Measurements from ENCODE around the gene PDZRN4.
"Not testable (repeated sequence)": the region's sequence is repeated elsewhere in the genome, so short reads cannot be mapped to it uniquely, and the experiment has no call there.

Gene PDZRN4

DNA sequence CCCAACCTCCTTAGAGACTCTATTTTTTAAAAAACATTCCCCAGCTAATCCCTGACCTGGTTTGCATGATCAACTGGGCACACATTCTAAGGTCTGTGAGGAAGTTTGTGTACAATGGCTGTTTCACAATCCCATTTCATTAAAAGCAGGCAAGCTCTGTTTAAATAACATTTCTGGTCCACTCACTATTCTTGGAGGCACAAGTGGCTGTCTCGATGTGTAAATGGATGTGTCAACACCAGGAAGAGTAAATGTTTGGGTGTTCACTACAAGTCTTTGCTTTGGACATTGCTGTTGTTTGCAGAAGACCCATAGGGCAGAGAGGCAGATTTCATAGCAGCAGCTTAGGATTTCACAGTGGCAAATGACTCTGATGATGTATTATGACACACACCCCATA lies 98.3 kb downstream of the PDZRN4 start:
- FAIRE-seq (no peak), DNase-seq (ENCODE audit: insufficient read length, low spot score) (no peak)
- no peak for TF ChIP-seq POLR2A (IDR thresholded peaks at IDR 0.05; ENCODE audit: low read depth, low read length)

DNA sequence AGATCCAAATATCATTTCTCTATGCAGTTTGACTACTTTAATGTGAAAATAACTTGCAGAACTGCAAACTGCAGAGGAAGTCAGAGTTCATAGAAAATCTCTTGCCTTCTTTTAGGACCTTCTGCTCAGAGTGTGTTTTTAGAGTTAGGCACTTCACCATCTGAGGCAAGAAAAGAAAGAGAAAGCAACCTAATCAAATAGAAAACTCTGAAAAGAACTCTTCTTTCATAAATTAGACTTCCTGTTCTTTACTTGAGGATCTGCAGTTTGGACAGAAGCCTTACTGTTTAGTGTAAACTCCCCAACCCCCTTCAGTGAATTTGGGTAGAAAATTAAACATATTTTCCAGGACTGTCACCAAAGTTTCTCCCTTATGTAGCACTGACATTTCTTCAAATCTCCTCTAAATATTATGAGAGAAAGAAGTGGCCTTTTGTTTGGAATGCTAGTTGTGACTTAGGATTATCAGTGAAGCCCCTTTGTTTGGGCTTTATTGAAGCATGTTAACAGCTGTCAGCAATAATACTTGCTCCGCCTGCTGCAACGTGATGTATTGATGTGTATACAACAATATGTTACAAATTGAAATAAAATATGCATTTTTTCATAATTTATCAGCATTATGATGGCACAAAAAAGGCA lies 99.5 kb downstream of the PDZRN4 start:
- no peak for TF ChIP-seq POLR2A (IDR thresholded peaks at IDR 0.05; ENCODE audit: low read depth, low read length)
- FAIRE-seq (no peak), DNase-seq (ENCODE audit: insufficient read length, low spot score) (no peak)

DNA sequence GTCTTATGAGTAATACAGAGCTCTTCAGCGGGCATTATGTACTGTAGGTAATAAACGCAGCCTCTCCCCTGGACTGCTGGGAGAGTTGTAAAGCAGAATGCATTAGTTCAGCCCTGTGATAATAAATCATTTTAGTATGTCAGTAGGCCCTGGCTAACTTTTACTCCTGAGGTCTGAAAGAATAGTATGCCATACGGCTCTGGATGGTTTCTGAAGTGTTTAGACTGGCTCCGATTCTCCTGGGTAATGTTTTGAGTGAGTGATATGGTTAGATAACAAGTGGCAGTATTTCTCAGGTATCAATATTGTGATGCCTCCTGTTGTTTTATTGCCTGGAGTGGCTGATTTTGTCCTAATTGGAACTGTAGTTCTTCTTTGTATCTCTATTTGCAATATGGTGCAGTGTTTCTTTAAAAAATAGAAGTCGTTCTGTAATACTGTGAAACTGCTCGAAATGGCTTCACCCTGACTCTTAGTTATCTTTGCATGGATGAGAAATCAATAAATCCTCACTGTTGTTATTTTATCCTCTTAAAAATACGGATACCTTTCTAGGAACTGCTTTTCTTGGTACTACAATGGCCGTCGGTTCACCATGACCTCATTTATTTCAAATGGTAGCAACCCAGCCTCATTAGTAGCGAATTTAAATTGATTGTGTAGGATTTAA lies 100.2 kb downstream of the PDZRN4 start:
- TF ChIP-seq POLR2A (IDR thresholded peaks at IDR 0.05; ENCODE audit: low read depth, low read length): no peak
- FAIRE-seq: no peak
- no peak for DNase-seq (ENCODE audit: insufficient read length, low spot score)

GRCh38 chr12:41289501-41289900 lies 101.4 kb downstream of the PDZRN4 start:
- DNase-seq (ENCODE audit: insufficient read length, low spot score) (no peak), FAIRE-seq (no peak)
- TF ChIP-seq POLR2A (IDR thresholded peaks at IDR 0.05; ENCODE audit: low read depth, low read length): no peak

DNA sequence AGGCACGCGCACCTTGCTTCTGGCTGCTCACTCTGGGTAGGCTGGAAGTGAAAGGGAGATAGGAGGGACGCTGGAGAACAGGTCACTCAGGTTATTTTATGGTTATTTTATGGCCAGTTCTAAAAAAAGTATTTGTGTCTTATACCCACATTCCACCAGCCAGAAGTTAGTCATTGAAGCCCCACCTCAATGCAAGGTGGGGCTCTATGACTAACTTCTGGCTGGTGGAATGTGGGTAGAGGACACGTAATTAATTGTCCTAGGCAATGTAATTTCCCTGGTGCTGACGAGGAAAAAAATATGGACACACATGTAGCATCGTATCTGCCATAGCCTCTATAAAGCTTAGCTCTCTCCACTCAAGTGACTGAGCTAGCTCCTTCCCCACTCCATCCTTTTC lies 104.9 kb downstream of the PDZRN4 start:
- no peak for DNase-seq (ENCODE audit: insufficient read length, low spot score)
- no peak for FAIRE-seq

DNA sequence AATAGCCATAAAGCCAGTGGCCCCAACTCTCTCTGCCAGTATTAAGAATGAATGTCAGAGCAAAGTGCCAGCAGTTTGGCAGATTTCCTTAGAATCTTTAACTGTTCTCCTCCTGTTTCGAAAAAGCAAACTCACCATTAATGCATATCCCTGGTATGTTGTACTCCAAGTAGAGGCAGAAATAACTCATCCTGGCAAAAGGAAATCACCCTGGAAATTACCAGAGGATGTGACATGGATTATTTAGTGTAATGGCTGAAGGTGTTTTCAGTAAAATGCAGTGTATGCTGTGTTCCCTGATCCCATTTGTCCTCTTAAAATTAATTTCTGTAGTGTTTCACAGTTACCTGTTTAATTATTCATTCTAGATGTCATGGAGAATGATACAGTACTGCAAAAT lies 105.3 kb downstream of the PDZRN4 start:
- TF ChIP-seq POLR2A (IDR thresholded peaks at IDR 0.05; ENCODE audit: low read depth, low read length): no peak
- DNase-seq (ENCODE audit: insufficient read length, low spot score) (no peak), FAIRE-seq (no peak)

More for the DNA sequence above, 104.9 kb downstream of the PDZRN4 start:
- TF ChIP-seq POLR2A (IDR thresholded peaks at IDR 0.05; ENCODE audit: low read depth, low read length): no peak

GRCh38 chr12:41302979-41303403 lies 114.9 kb downstream of the PDZRN4 start:
- TF ChIP-seq POLR2A (IDR thresholded peaks at IDR 0.05; ENCODE audit: low read depth, low read length): no peak
- FAIRE-seq (no peak), DNase-seq (ENCODE audit: insufficient read length, low spot score) (no peak)

GRCh38 chr12:41304526-41304925 lies 116.4 kb downstream of the PDZRN4 start:
- FAIRE-seq: no peak
- TF ChIP-seq POLR2A (IDR thresholded peaks at IDR 0.05; ENCODE audit: low read depth, low read length): no peak
- DNase-seq (ENCODE audit: insufficient read length, low spot score): no peak

DNA sequence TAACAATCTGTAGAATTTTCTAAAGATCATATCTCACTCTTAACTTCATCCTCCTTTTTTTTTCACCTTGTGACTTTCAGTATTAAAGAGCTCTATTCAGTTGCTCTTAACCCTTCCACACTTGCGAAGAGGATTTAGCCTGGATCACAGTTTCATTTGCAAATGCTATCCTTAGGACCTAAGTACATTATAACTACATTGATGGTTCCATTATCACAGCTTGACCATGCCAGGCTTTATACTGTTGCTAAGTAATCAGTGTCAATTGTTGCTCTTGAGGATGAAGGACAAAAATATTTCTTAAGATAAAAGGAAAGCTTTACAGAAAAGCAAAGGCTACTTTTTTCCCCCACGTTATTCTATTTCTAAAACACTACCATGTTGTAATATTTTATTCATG lies 122.2 kb downstream of the PDZRN4 start:
- DNase-seq (ENCODE audit: insufficient read length, low spot score): no peak
- no peak for TF ChIP-seq POLR2A (IDR thresholded peaks at IDR 0.05; ENCODE audit: low read depth, low read length)
- FAIRE-seq: no peak

DNA sequence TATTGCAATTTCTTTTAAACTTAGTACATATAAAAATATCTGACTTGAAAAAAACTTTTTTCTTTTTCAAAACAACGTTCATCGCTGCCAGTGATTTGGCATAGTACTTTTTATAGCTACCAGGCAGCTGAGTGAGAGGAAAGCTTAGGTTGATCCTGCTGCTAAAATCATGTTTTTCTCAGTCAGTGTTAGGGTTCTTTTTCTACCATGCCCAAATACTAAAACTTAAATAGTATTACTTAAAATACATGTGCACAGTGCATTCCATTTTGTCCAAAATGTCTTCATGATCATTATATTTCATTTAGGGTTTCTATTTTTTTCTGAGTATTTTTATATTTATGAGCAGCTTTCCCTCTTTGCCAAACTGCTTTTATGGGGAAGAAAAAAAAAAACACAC lies 123.8 kb downstream of the PDZRN4 start:
- FAIRE-seq (no peak), DNase-seq (ENCODE audit: insufficient read length, low spot score) (no peak)
- no peak for TF ChIP-seq POLR2A (IDR thresholded peaks at IDR 0.05; ENCODE audit: low read depth, low read length)

- not testable (repeated sequence) for DNase-seq (ENCODE audit: insufficient read length, low spot score); FAIRE-seq
Measured at GRCh38 chr12:41312451-41312850, 124.3 kb downstream of the PDZRN4 start.

DNA sequence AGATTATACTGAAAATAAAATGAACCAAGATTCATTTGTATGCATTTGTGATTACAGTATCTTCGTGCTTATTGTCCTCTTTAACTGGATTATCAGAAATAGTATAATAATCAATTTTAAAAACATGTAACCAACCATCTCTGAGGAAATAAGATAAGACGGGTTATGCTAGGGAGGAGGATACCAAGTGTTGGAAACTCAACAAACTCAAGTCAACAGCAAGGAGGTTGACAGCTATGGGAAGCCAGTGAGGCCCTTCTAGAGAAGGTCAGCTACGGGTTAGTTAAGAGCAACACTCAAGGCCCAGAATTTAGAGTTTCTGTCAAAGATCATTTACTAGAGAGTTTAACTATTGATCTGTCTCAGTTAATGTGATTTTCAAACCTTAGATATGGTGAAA lies 137.2 kb downstream of the PDZRN4 start:
- FAIRE-seq: no peak
- DNase-seq (ENCODE audit: insufficient read length, low spot score): no peak
- no peak for TF ChIP-seq POLR2A (IDR thresholded peaks at IDR 0.05; ENCODE audit: low read depth, low read length)

GRCh38 chr12:41327096-41327895 lies 139.2 kb downstream of the PDZRN4 start:
- DNase-seq (ENCODE audit: insufficient read length, low spot score) (no peak), FAIRE-seq (no peak)
- no peak for TF ChIP-seq POLR2A (IDR thresholded peaks at IDR 0.05; ENCODE audit: low read depth, low read length)

GRCh38 chr12:41333974-41334373 lies 145.9 kb downstream of the PDZRN4 start:
- FAIRE-seq (no peak), DNase-seq (ENCODE audit: insufficient read length, low spot score) (no peak)
- TF ChIP-seq POLR2A (IDR thresholded peaks at IDR 0.05; ENCODE audit: low read depth, low read length): no peak

- no peak for DNase-seq (ENCODE audit: insufficient read length, low spot score)
- TF ChIP-seq POLR2A (IDR thresholded peaks at IDR 0.05; ENCODE audit: low read depth, low read length): no peak
- no peak for FAIRE-seq
Measured at GRCh38 chr12:41334390-41334789, 146.3 kb downstream of the PDZRN4 start.
